NCI-H1930 (cell line): ENCODE data around the gene GALNT3.
A peak's percentile ranks its signal among the peaks of the same experiment; 100 is the strongest.

Source experiments
- DNase-seq, 2 experiments: peaks; one replicate each; lab custom pipeline; 2025; lab: John Stamatoyannopoulos, UW

GALNT3 gene

GRCh38 chr2:165725421-165725820, 68.6 kb downstream of the GALNT3 start:
- DNase-seq, result no peak

GRCh38 chr2:165720511-165720910, 73.5 kb downstream of the GALNT3 start:
- DNase-seq, result no peak

GRCh38 chr2:165718610-165719210, 75.3 kb downstream of the GALNT3 start:
- DNase-seq, result no peak

GRCh38 chr2:165716091-165716490, 78.0 kb downstream of the GALNT3 start:
- DNase-seq, result no peak

- no peak for DNase-seq
These were observed 87.0 kb downstream of the GALNT3 start for GRCh38 chr2:165706960-165707487.

- DNase-seq, result no peak
These were observed 92.9 kb downstream of the GALNT3 start for GRCh38 chr2:165701147-165701546.

GRCh38 chr2:165700531-165700930, 93.5 kb downstream of the GALNT3 start:
- no peak for DNase-seq

- no peak for DNase-seq
These were observed 94.1 kb downstream of the GALNT3 start for GRCh38 chr2:165699946-165700345.

GRCh38 chr2:165698444-165698884, 95.6 kb downstream of the GALNT3 start:
- peak; percentile 23 to 45 for DNase-seq

GRCh38 chr2:165697748-165698443, 96.2 kb downstream of the GALNT3 start:
- DNase-seq, result peak in 1 of 2 experiments; percentile 49
